Stomach (tissue), 4 donors: ENCODE measurements around the gene PPP4R4.

ENCODE experiments used
- CTCF ChIP-seq, 7 experiments: fragments of 450-650 bp in 4 of 7; fragments of 200-600 bp in 3 of 7; sonication (generic) in 3 of 7; IDR thresholded peaks; one replicate each; pipeline ENCODE4 v1.5.1; 2016 to 2019; ENCODE audit warnings: antibody characterized with exemption in 7 of 7, control low read depth in 2 of 7, mild to moderate bottlenecking in 1 of 7
- POLR2A ChIP-seq, 4 donors: fragments of 450-650 bp; IDR thresholded peaks; one replicate each; pipeline ENCODE4 v1.6.1; 2016; ENCODE audit warnings: antibody characterized with exemption in 4 of 4, control low read depth in 2 of 4, mild to moderate bottlenecking in 1 of 4, moderate library complexity in 1 of 4
- POLR2AphosphoS5 ChIP-seq, 3 donors: sonication (generic); formaldehyde crosslinking; IDR thresholded peaks; one replicate each; pipeline ENCODE4 v1.6.1; 2016; ENCODE audit warnings: antibody characterized with exemption in 3 of 3

- no peak for TF ChIP-seq CTCF (IDR thresholded peaks at IDR 0.05)
- no peak for TF ChIP-seq POLR2A (IDR thresholded peaks at IDR 0.05)
- TF ChIP-seq POLR2AphosphoS5 (IDR thresholded peaks at IDR 0.05) = no peak
Measured at GRCh38 chr14:94171208-94171607, 2.9 kb upstream of the PPP4R4 start.
